CD4-positive, alpha-beta T cell treated with Interleukin-6 at 100 ng/mL for 8 hours (primary cell): ENCODE results near the gene RUNX3.
"Not testable (repeated sequence)": the region's sequence is repeated elsewhere in the genome, so short reads cannot be mapped to it uniquely, and the experiment has no call there.

ENCODE experiments used
- DNase-seq: peaks from one replicate; pipeline ENCODE4 v3.0.0-alpha.2; 2020; ENCODE audit warnings: mixed read lengths, low spot score

The RUNX3 gene

DNA sequence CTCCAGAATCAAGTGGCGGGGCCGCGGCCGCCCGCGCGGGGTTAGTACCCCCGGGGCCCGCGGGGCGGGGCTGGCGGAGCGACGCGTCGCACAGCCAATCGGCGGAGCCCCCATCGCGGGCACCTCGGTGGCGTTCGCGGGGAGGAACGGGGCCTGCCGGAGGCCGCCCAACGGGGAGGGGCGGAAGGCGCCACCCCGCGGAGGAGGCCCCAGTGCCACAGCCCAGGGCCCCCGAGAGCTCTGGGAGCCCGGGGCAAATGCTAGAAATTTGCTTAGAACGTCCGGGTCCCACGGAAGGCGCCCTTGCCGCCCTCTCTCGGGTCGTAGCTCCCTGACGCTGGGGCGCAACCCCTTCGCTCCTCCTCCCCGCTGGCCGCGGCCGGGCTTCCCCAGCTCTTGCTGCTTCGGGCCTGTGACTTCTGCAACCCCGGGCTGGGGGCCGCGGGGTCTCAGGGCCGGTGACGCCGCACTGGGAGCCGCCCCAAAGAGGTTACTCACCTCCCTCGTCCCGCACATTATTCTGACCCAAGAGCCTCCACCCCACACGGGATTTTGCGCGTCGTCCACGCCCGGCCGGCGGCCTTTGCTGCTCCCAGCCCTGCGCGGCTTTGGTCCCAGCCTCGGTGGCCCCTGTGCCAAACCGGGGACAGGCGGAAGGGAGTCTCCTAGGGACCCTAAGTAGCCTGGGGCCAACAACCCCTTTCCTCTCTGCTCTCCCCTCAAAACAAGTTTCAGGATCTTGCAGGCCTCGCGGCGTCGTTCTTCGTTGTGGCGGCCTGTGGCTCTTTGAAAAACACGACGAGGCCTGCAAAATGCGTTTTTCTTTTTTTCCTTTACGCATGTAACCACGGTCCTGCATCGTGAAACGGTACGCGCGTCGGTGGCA lies at the start of gene RUNX3:
RUNX3 (minus strand) TSS at position 17 of the 886 bp plus-strand sequence. CDS start 408 bp downstream, outside the sequence.
- peak; percentile 94 for DNase-seq

DNA sequence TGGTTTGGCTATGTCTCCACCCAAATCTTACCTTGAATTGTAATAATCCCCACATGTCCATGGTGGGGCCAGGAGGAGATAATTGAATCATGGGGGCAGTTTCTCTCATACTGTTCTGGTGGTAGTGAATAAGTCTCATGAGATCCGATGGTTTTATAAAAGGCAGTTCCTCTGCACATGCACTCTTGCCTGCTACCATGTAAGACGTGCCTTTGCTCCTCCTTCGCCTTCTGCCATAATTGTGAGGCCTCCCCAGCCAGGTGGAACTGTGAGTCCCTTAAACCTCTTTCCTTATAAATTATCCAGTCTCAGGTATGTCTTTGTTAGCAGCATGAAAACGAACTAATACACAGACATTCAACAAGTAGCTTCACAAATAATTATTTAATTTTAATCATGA lies 49.2 kb upstream of the RUNX3 start:
- DNase-seq = not testable (repeated sequence)

DNA sequence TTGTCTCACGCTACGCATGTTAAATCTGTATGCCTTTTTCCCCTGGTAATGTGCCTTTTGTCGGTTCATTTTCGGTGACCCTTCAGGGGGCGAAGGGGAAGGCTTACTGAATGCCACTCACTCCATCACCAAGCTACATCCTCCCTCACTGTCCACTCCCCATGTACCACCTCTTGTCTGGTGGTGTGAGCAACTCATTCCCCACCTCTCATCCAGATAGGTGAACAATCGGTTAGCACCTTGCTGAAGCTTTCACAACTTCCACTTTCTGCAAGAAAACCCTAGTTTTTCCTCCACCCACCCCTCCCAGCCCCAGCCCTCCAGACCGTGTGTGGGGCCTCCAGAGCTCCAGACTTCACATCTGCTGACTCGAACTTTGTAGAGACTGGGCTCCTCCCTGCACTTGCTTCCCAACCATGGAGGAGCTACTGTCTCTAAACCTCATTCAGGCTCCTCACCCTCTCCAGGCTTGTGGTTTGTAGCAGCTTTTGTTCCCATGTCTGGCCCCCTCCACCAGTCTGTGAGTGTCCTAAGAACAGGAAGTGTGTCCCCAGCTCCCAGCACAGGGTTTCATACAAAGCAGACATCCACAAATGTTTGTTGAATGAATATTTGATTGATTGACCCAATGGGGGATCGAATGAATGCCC lies 48.4 kb upstream of the RUNX3 start:
- no peak for DNase-seq

GRCh38 chr1:24975391-24975790 lies 45.3 kb upstream of the RUNX3 start:
- DNase-seq = no peak

GRCh38 chr1:24973315-24973714 lies 43.2 kb upstream of the RUNX3 start:
- no peak for DNase-seq

DNA sequence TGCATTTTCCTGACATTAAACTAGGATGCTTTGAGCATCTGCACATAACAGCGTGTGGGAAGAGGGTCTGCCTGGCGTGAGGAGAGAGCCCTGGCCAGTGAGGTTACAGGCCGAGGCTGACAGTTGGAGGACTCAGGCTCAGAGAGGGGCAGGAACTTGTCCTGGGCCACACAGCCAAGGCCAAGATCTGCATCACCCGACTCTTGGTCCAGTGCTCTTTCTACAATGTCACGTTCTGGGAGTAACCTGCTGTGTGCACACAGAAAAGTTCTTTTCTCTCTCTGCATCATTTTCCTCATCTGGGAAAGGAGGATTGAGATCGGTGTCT lies 42.8 kb upstream of the RUNX3 start:
- DNase-seq = no peak

DNA sequence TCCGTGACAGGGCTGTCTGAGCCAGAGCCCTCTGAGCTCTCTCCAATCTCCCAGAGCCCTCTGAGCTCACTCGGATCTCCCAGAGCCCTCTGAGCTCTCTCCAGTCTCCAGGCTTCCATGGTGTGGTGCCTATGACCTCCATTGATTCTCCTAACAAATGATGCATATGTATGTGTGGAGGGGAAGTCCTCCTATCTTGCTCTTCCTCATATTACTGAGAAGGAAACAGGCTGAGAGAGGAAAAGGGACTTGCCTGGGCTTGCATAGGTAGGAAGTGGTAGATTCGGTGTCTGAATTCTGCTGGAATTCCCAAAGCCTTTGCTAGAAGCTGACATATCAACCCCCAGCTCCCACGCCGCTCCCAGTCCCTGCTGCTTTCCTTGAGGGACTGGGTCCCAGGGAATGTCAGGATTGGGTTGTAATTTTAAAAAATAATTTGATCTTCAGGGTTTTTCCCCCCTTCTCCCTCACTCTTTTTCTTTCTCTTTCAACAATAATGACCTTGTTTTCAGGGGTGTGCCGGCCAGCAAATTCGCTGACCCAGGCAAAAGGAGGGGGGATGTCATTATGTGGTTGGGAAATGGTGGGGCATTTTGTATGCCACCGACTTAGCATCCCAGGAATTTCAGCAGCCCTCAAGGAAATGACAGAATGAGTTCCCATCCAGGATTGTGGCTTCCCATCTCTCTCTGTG lies 42.3 kb upstream of the RUNX3 start:
- DNase-seq = no peak

- no peak for DNase-seq
Measured at GRCh38 chr1:24970926-24971875, 41.1 kb upstream of the RUNX3 start.

DNA sequence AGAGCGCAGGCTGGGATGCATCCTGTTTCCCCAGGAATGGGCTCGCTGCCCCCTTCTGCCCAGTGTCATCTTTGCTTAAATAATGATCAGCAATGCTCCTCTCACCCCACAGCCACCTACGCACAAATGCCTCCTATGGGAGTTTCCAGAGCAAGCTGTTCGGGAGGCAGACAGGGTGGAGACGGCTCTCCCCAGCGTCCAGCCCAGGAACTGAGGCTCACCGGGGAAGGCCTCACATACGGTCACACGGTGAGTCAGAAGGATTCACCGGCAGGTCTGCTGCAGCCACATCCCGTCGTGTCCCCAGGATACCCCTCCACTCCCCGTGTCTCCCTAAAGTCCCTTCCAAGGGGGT lies 40.3 kb upstream of the RUNX3 start:
- no peak for DNase-seq

DNA sequence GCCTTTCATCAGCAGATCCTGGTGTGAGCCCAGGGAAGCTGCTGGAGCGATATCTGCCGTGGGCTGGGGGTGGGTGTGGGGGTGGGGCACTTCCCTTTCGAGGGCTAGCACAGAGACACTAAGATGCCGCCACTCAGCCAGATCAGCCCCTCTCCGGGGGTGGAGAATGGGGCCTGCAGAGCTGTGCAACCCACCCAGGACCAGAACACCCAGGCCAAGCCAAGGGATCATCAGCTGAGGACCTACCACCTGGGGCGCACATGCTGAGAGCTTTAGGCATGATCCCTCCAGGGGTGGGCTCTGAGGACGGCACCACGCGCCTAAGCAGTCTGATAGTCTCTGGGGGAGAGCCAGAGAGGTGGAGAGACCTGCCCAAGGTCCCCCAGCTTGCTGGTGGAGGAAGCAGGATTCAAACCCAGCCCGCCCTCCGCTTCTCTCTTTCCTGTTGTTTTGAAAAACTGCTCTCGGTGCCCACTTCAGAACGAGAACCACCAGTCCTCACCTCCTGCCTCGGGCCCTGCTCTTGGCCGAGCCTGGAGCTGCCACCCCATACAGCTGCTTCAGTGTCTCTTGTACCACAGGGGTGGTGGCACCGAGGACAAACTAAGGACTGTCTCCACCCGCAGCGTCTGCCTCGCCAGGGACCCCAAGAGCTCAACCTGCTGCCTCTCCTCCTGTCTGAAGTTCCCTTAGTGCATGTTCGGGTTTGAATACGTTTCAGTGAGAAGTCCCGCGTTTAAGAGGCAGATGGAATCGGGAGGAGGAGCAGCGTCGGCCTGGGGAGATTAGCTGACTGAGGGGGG lies 39.7 kb upstream of the RUNX3 start:
- no peak for DNase-seq

GRCh38 chr1:24968941-24969585 lies 39.0 kb upstream of the RUNX3 start:
- no peak for DNase-seq

DNA sequence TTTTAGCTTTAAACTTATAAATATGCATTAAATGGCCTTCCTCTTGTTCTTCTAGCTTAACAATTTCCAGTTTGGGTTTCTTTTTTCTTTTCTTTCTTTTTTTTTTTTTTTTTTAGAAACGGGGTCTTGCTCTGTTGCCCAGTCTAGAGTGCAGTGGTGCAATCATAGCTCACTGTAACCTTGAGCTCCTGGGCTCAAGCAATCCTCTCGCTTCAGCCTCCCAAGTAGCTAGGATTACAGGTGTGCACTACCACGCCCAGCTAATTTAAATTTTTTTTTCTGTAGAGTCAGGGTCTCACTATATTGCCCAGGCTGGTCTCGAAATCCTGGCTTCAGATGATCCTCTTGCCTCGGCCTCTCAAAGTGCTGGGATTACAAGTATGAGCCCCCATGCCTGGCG lies 37.9 kb upstream of the RUNX3 start:
- no peak for DNase-seq

DNA sequence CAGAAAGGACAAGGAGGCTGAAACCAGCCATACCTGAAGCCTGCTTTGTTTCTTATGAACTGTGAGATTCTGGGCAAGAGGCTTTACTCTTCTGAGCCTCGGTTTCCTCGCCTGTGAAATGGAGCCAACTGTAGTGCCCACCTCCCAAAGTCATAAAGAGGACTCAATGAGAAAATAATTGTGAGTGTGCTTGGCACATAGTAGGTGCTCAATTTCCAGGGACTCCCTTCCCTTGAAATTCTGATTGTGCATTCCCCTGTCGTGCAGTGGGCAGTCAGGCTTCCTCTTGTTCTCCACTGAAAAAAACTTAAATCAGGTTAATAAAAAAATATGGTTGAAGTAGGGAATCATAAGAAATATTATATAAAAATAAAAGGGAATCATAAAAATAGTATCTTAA lies 37.5 kb upstream of the RUNX3 start:
- no peak for DNase-seq

GRCh38 chr1:24966724-24967346 lies 36.8 kb upstream of the RUNX3 start:
- DNase-seq = peak; percentile 42

- DNase-seq = no peak
Measured at GRCh38 chr1:24966121-24966723, 36.1 kb upstream of the RUNX3 start.

- DNase-seq = no peak
Measured at GRCh38 chr1:24965571-24965930, 35.5 kb upstream of the RUNX3 start.

DNA sequence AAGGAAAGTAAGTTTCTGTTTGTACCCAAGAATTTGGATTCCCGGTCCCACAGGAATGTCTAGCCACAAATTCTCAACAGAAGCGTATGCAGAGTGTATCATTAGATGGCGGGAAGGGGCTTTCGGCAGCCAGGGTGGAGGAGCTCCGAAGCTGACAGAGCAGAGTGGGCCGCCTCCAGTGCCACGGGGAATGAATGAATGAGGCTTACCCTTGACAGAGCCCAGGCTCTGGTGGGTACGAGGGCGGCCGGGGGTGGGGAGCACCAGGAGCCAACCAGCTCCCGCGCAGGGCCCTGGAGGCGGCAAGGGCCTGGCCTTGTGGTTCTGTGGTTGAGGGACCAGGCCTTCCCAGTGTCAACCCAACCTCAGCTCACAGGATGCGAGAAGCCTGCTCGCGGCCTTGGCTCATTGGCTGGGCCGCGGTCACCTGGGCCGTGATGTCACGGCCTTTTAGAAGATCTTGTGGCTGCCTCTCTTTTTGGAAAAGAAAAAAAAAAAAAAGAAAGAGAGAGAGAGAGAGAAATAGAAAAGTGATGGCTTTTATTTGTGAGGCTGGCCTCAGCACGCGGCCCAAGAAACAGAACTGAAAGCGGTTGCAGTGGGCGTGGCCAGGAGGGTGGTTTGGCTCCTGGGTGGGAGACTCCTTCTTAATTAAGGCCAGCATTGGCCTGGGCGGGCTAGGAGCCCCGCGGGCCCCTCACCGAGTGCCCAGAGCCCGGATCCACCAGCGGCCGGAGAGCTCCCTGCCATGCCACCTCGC lies 34.9 kb upstream of the RUNX3 start:
- DNase-seq = peak; percentile 92

DNA sequence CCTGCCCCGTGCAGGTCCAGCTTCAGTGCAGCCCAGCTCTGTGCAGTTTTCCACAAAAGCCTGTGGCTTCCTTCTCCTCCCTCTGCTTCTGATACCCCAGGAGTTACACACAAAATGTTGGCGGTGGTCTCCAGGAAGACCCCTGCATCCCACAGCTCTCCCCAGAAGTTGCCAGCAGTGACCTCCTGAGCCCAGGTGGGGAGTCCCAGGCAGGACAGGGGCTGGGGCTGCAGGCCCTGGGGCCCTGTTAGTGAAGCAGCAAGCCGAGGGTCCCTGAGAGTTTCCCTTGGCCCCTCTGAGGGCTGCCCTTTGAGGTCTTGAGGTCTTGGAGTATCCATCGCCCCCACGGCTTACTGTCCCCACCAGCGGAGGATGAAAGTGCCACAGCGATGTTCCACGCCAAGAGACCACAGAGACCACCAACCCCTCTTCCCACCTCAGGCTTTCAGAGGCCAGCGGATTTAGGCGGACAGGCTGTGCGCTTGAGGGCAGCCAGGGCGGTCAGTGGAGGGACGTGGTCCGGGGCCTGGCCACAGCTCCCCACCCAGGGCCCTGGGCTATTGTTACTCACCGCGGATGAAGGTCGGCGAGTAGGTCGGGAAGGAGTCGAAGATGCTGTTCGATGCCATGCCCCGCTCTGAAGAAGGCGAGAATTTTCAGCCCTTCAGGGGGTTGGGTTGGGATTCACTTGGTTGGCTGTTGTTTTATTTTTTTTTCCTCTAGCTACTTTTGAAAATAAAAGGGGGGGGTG lies 34.0 kb upstream of the RUNX3 start:
- DNase-seq = no peak
